ENCODE data around the gene CSTF3. TPM values are rescaled to one million over a fixed set of nuclear protein-coding genes. Genes with fewer than 3 reads are reported as not detected.
A peak's percentile ranks its signal among the peaks of the same experiment; 100 is the strongest.

The CSTF3 gene
- total and polyA plus RNA-seq, 2 of the 4 experiments (the other 2 are of a cell fraction), result 14.5 to 23.4 TPM

GRCh38 chr11:33191467-33191866, 30.2 kb upstream of the CSTF3 start:
- BruUV-seq (replicated peaks), result no TSS peak
- H2BK15ac ChIP-seq (ENCODE audit: low read depth, low read length), result peak overlapping the region; percentile 100
- peaks cover 0 to 12% of the 10 kb centered on the region in 2 experiments; a peak in 1 of 4 replicates for H3K79me1 ChIP-seq (ENCODE audit: low read depth in 1 of 2, low read length in 2 of 2)
- peak overlapping the region; percentile 65 for H2AFZ ChIP-seq (replicated peaks; ENCODE audit: low read length, poor library complexity)
- H3K4ac ChIP-seq (ENCODE audit: low read depth, low read length), result peak overlapping the region; percentile 100
- H4K8ac ChIP-seq (ENCODE audit: low read depth in 2 of 2, low read length in 2 of 2), result peak overlapping the region; percentile 89 to 100
- peak overlapping the region; percentile 100 for H4K91ac ChIP-seq (ENCODE audit: insufficient read depth, low read depth, low read length)
- H3K14ac ChIP-seq (replicated peaks; ENCODE audit: low read depth, low read length), result peak overlapping the region; percentile 97
- peak overlapping the region; percentile 100 for H2BK120ac ChIP-seq (ENCODE audit: low read depth, low read length)
- H2AK9ac ChIP-seq (replicated peaks; ENCODE audit: low read depth, low read length, poor library complexity), result peak overlapping the region; percentile 76
- peak overlapping the region; percentile 99 for H3K23ac ChIP-seq (ENCODE audit: low read depth, low read length)
- peak overlapping the region; percentile 95 for H4K5ac ChIP-seq (ENCODE audit: low read depth, low read length)
- CTCF ChIA-PET, result interaction anchor here (0.8 kb wide), 1 partner anchor 10 kb away, joined by 3 read pairs; no protein-coding TSS in a partner anchor
- H3K9me3 ChIP-seq (ENCODE audit: control insufficient read depth, insufficient read depth, low read length), result no peaks in the 10 kb centered on the region
- POLR2A ChIA-PET (ENCODE audit: unreplicated experiment), result no interaction called here
- H4K20me1 ChIP-seq (ENCODE audit: insufficient read depth, low read length), result no peaks in the 10 kb centered on the region; the same call in 1 of the 2 replicates
- peaks cover 5% of the 10 kb centered on the region for H3K9me1 ChIP-seq (ENCODE audit: insufficient read depth, low read length)
- peaks cover 24% of the 10 kb centered on the region for H3K4me1 ChIP-seq (ENCODE audit: control insufficient read depth, insufficient read depth, low read length)
- H2BK5ac ChIP-seq (ENCODE audit: low read depth, low read length, poor library complexity, severe bottlenecking), result peak overlapping the region; percentile 94
- intact Hi-C loops (cut with micrococcal nuclease) (no loop called here), dilution Hi-C loops (cut with HindIII; ENCODE audit: low sequenced_read_pairs, unreplicated experiment) (no loop called here), in situ Hi-C loops (cut with MboI; ENCODE audit: low sequenced_read_pairs) (no loop called here)
- DNase-seq (peak; percentile 82), ATAC-seq (ENCODE audit: low read depth) (peak; percentile 93)
- H3K4me2 ChIP-seq (ENCODE audit: low read depth, low read length), result peak overlapping the region; percentile 70
- H3K18ac ChIP-seq (ENCODE audit: low read depth, low read length), result peak overlapping the region; percentile 97
- H3K56ac ChIP-seq (ENCODE audit: extremely low read depth, insufficient read depth, low read length), result peak overlapping the region; percentile 97
- H3K9ac ChIP-seq (ENCODE audit: low read depth, low read length), result peak overlapping the region; percentile 58
- peak overlapping the region; percentile 99 for H3K27ac ChIP-seq (ENCODE audit: insufficient read depth, low read length)
- H3K4me3 ChIP-seq (ENCODE audit: insufficient read depth, low read depth, low read length), result no peak overlapping the region
- no peaks in the 10 kb centered on the region for H3K36me3 ChIP-seq (ENCODE audit: control insufficient read depth, insufficient read depth, low read length)
- TF ChIP-seq NFE2L2 (IDR thresholded peaks at IDR 0.05; ENCODE audit: low read depth, low read length), result no peak
- no peak; the same call in 1 of the 2 replicates for TF ChIP-seq BHLHE40 (IDR thresholded peaks at IDR 0.05; ENCODE audit: low read depth, low read length)
- TF ChIP-seq CTCF (conservative IDR thresholded peaks at IDR 0.05; ENCODE audit: low read depth, low read length), result no peak
- no peak for TF ChIP-seq CEBPB (IDR thresholded peaks at IDR 0.05; ENCODE audit: low read depth, low read length)
- TF ChIP-seq MAZ (IDR thresholded peaks at IDR 0.05; ENCODE audit: borderline replicate concordance, low read depth, low read length), result no peak
- peak overlapping the region; percentile 99 for H2AK5ac ChIP-seq (ENCODE audit: low read depth, low read length)
- H2BK20ac ChIP-seq (ENCODE audit: low read depth, low read length), result peak overlapping the region; percentile 100
- H3K27me3 ChIP-seq (ENCODE audit: control insufficient read depth, insufficient read depth, low read length), result no peaks in the 10 kb centered on the region
